Neural progenitor cell (in vitro differentiated cells): ENCODE data around the gene FANCC. TPM values are rescaled to one million over a fixed set of nuclear protein-coding genes. Genes with fewer than 3 reads are reported as not detected.

Experiments used
- DNase-seq: peaks from one replicate; pipeline ENCODE4 v3.0.0-alpha.2; 2016; ENCODE audit warnings: low spot score
- H2AFZ ChIP-seq: fragments of 200-600 bp; sonication (generic); replicated peaks from 2 replicates; pipeline ENCODE4 v1.6.1; 2016; ENCODE audit warnings: antibody characterized with exemption
- H3F3A ChIP-seq: fragments of 200-600 bp; sonication (generic); 2 replicates; pipeline ENCODE4 v1.6.1; 2016; ENCODE audit warnings: antibody characterized with exemption, low read depth
- H3K27ac ChIP-seq: fragments of 200-600 bp; sonication (generic); 2 replicates; pipeline ENCODE4 v1.5.1; 2016; ENCODE audit warnings: mild to moderate bottlenecking
- H3K27me3 ChIP-seq: fragments of 200-600 bp; sonication (generic); 2 replicates; pipeline ENCODE4 v1.6.1; 2016; ENCODE audit warnings: mild to moderate bottlenecking, moderate library complexity
- H3K36me3 ChIP-seq: fragments of 200-600 bp; sonication (generic); 2 replicates; pipeline ENCODE4 v1.5.1; 2016
- H3K4me1 ChIP-seq: fragments of 200-600 bp; sonication (generic); 2 replicates; pipeline ENCODE4 v1.6.1; 2016; ENCODE audit warnings: mixed run types
- H3K4me2 ChIP-seq: fragments of 200-600 bp; sonication (generic); 2 replicates; pipeline ENCODE4 v1.6.1; 2016
- H3K4me3 ChIP-seq: fragments of 200-600 bp; sonication (generic); 2 replicates; pipeline ENCODE4 v1.5.1; 2016
- H3K79me2 ChIP-seq: fragments of 200-600 bp; sonication (generic); 2 replicates; pipeline ENCODE4 v1.6.1; 2016; ENCODE audit warnings: low read depth
- H3K9ac ChIP-seq: fragments of 200-600 bp; sonication (generic); 2 replicates; pipeline ENCODE4 v1.6.1; 2016
- H3K9me3 ChIP-seq: fragments of 200-600 bp; sonication (generic); 2 replicates; pipeline ENCODE4 v1.5.1; 2016; ENCODE audit warnings: low read depth
- H4K20me1 ChIP-seq: fragments of 200-600 bp; sonication (generic); 2 replicates; pipeline ENCODE4 v1.6.1; 2016; ENCODE audit warnings: low read depth
- H3K27ac Mint-ChIP-seq: 3 replicates; pipeline ENCODE4 v1.8.0; 2021; ENCODE audit warnings: mixed read lengths
- H3K27me3 Mint-ChIP-seq: 2 replicates; pipeline ENCODE4 v1.8.0; 2022; ENCODE audit warnings: low read depth, mild to moderate bottlenecking, inconsistent platforms, moderate library complexity, mixed read lengths; ENCODE audit not compliant: insufficient read depth
- H3K36me3 Mint-ChIP-seq: 3 replicates; pipeline ENCODE4 v1.8.0; 2021; ENCODE audit warnings: mixed read lengths
- H3K4me1 Mint-ChIP-seq: 3 replicates; pipeline ENCODE4 v1.8.0; 2021; ENCODE audit warnings: mixed read lengths
- H3K4me3 Mint-ChIP-seq: 3 replicates; pipeline ENCODE4 v1.8.0; 2021; ENCODE audit warnings: mild to moderate bottlenecking, moderate library complexity, mixed read lengths
- H3K9me3 Mint-ChIP-seq: 3 replicates; pipeline ENCODE4 v1.8.0; 2020; ENCODE audit warnings: mixed read lengths
- EZH2 ChIP-seq: fragments of 200-600 bp; sonication (generic); IDR thresholded peaks from 2 replicates; pipeline ENCODE4 v1.6.1; 2017; ENCODE audit warnings: antibody characterized with exemption, mild to moderate bottlenecking, moderate library complexity
- EZH2phosphoT487 ChIP-seq: fragments of 200-600 bp; sonication (generic); IDR thresholded peaks from 2 replicates; pipeline ENCODE4 v1.6.1; 2017; ENCODE audit warnings: antibody characterized with exemption
- total RNA-seq: library from RNA; depleted of rRNA; stranded (reverse); fragments of >200 nt; gene quantifications from 2 replicates; pipeline ENCODE4 v1.2.3, GENCODE V29; 2015; ENCODE audit warnings: low replicate concordance
- TF ChIP-seq, protein P1 (sequence below): fragments of 200-600 bp; sonication (generic); IDR thresholded peaks from 2 replicates; pipeline ENCODE4 v1.5.1; 2017; ENCODE audit warnings: antibody characterized with exemption, mild to moderate bottlenecking

The FANCC gene
- total RNA-seq, 1 donor from 2014 or later = 49.6 TPM

DNA sequence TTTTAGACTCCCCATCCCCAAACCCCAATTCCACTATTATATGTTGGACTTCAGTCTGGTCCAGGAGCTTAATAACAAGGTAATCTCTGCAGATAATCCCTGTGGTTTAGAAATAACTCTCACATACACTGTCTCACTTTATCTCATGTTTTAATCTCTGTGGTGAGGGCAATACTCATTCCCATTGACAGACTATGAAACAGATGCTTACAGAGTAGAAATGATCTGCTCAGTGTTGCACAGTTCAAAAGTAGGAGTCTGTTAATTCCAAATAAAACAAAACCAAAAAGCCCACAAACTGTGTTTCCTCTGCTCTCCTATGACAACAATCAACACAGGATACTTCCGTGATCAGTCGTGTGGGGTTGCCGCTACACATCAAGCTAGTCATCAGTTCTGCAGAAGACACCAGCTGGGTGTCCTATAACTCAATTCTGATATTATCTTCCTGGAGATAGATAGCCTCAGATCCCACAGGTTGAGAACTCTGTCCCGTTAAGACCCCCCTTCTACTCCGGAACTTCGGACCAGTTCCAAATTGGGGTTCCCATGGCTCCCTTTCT lies 26.3 kb upstream of the FANCC start:
- no peaks in the 10 kb centered on the region for H3K36me3 ChIP-seq
- H3K9ac ChIP-seq = no peak overlapping the region
- TF ChIP-seq, protein P1, sequence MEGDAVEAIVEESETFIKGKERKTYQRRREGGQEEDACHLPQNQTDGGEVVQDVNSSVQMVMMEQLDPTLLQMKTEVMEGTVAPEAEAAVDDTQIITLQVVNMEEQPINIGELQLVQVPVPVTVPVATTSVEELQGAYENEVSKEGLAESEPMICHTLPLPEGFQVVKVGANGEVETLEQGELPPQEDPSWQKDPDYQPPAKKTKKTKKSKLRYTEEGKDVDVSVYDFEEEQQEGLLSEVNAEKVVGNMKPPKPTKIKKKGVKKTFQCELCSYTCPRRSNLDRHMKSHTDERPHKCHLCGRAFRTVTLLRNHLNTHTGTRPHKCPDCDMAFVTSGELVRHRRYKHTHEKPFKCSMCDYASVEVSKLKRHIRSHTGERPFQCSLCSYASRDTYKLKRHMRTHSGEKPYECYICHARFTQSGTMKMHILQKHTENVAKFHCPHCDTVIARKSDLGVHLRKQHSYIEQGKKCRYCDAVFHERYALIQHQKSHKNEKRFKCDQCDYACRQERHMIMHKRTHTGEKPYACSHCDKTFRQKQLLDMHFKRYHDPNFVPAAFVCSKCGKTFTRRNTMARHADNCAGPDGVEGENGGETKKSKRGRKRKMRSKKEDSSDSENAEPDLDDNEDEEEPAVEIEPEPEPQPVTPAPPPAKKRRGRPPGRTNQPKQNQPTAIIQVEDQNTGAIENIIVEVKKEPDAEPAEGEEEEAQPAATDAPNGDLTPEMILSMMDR = no peak
- TF ChIP-seq EZH2phosphoT487 = no peak
- TF ChIP-seq EZH2 = no peak
- no peaks in the 10 kb centered on the region for H3K79me2 ChIP-seq
- Mint-ChIP-seq H3K27me3 (peaks cover 9% of the 10 kb centered on the region), H3K9me3 (peaks cover 16% of the 10 kb centered on the region), H3K4me1 (peaks cover 17% of the 10 kb centered on the region), H3K27ac (no peak overlapping the region), H3K4me3 (no peak overlapping the region), H3K36me3 (no peaks in the 10 kb centered on the region)
- peaks cover 16% of the 10 kb centered on the region for H3K4me1 ChIP-seq
- DNase-seq = no peak
- peak overlapping the region; percentile 46 for H3K4me2 ChIP-seq
- no peaks in the 10 kb centered on the region for H3K9me3 ChIP-seq
- no peak overlapping the region for H3K4me3 ChIP-seq
- H3F3A ChIP-seq = peaks cover 8% of the 10 kb centered on the region
- H4K20me1 ChIP-seq = no peaks in the 10 kb centered on the region
- H3K27ac ChIP-seq = no peak overlapping the region
- H3K27me3 ChIP-seq = peaks cover 20% of the 10 kb centered on the region
- peak overlapping the region; percentile 55 for H2AFZ ChIP-seq

DNA sequence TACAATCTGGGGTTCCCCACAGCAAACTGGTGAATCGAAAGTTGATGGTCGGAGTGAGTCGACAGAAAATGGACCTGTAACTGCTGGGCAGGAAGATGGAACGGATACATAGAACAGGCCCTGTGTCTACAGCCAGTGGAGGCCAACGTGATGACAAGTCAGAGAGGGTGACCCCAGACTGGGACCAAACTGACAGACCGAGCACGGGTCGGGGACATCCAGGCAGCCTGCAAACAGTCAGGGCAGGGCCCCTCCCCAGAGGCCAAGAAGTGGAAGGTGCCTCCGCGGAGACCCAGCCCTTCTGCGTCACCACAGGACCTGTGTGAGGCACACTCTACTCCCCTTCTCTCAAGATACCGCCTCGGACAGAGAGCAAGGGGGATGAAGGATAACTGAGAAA lies 25.1 kb upstream of the FANCC start:
- Histone ChIP-seq H3K27me3 (peaks cover 8% of the 10 kb centered on the region), H4K20me1 (no peaks in the 10 kb centered on the region)
- no peak for DNase-seq

DNA sequence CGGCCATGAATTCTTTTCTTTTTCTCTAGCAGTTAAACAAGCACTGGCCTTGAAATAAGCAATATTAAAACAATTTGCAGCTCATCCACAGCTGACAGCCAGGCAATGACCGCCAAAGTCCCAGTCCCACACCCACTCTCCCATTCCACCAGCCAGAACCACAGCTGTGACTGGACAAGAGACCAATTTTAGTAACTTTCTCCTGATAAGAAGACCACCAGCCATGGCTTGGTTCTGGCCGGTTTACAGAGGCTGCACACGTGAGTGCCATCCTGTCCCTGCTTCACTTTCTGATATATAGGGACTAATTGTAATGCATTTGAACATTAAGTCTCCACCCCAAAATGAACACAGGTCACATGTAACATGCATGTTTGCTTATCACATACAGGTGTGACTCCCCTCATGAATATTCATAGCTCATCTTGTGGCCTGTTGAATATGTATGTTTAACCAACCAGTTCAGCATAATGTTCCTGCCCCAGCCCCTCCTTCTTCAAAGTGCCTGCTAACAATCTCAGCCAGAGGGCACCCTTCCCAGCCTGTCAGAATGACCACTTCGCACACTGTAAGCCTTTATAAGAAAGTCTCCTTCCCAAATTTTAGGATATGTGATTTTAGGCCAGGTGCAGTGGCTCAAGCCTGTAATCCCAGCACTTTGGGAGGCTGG lies 23.9 kb upstream of the FANCC start:
- Histone ChIP-seq H3K9me3 (no peaks in the 10 kb centered on the region), H3K9ac (no peak overlapping the region), H3K4me1 (peaks cover 16% of the 10 kb centered on the region), H2AFZ (no peak overlapping the region), H3F3A (peaks cover 8% of the 10 kb centered on the region), H3K27ac (no peak overlapping the region), H3K4me2 (no peak overlapping the region), H3K4me3 (no peak overlapping the region), H3K27me3 (no peaks in the 10 kb centered on the region), H3K79me2 (no peaks in the 10 kb centered on the region), H4K20me1 (no peaks in the 10 kb centered on the region), H3K36me3 (no peaks in the 10 kb centered on the region)
- Mint-ChIP-seq H3K4me3 (no peak overlapping the region), H3K9me3 (peaks cover 2% of the 10 kb centered on the region), H3K4me1 (peaks cover 17% of the 10 kb centered on the region), H3K27me3 (peaks cover 13% of the 10 kb centered on the region), H3K27ac (no peak overlapping the region), H3K36me3 (no peaks in the 10 kb centered on the region)
- TF ChIP-seq, protein P1 = peak; percentile 31
- TF ChIP-seq EZH2phosphoT487 = no peak
- DNase-seq = peak; percentile 27

More for the DNA sequence above, 25.1 kb upstream of the FANCC start:
- Histone ChIP-seq H3K4me1 (peaks cover 16% of the 10 kb centered on the region), H3K4me2 (peak overlapping the region; percentile 46), H3F3A (peaks cover 8% of the 10 kb centered on the region), H3K27ac (no peak overlapping the region), H3K79me2 (no peaks in the 10 kb centered on the region), H3K9ac (no peak overlapping the region), H2AFZ (peak overlapping the region; percentile 55), H3K9me3 (no peaks in the 10 kb centered on the region), H3K36me3 (no peaks in the 10 kb centered on the region), H3K4me3 (no peak overlapping the region)
- H3K4me1 Mint-ChIP-seq = peaks cover 17% of the 10 kb centered on the region
- H3K4me3 Mint-ChIP-seq = no peak overlapping the region
- H3K36me3 Mint-ChIP-seq = no peaks in the 10 kb centered on the region
- peaks cover 13% of the 10 kb centered on the region for H3K27me3 Mint-ChIP-seq
- H3K9me3 Mint-ChIP-seq = peaks cover 7% of the 10 kb centered on the region
- no peak overlapping the region for H3K27ac Mint-ChIP-seq
- no peak for TF ChIP-seq EZH2
- TF ChIP-seq, protein P1 = no peak
- no peak for TF ChIP-seq EZH2phosphoT487
